H1 (cell line): ENCODE measurements around the gene SGCD. TPM values are rescaled to one million over a fixed set of nuclear protein-coding genes. Genes with fewer than 3 reads are reported as not detected.

ENCODE experiments used
- CTCF ChIA-PET: fragments of 300-600 bp; sonication (Branson Sonifier 250); formaldehyde crosslinking; loops from one replicate; lab custom pipeline; 2021; ENCODE audit not compliant: partially characterized antibody; lab: Charles Lee
- POLR2A ChIA-PET: fragments of 300-600 bp; sonication (Branson Sonifier 250); formaldehyde crosslinking; loops from one replicate; lab custom pipeline; 2021; ENCODE audit warnings: inconsistent platforms; ENCODE audit not compliant: partially characterized antibody; lab: Charles Lee
- DNase-seq, 2 experiments: peaks; one replicate each; pipeline versions ENCODE4 v3.0.0 to v3.0.0-alpha.2; 2010 to 2022; ENCODE audit warnings: low spot score in 2 of 2, low read depth in 1 of 2, mixed read lengths in 1 of 2
- FAIRE-seq: peaks from 2 replicates; lab custom pipeline; 2011; peaks lifted over from hg19 to GRCh38; lab: Jason Lieb, UNC
- H2AFZ ChIP-seq: 2 replicates; pipeline ENCODE4 v1.8.1; 2012; ENCODE audit warnings: low read length, inconsistent platforms
- H2AK5ac ChIP-seq: 2 replicates; pipeline ENCODE4 v1.6.1; 2013; ENCODE audit warnings: low read depth, low read length
- H2BK120ac ChIP-seq: replicated peaks from 2 replicates; pipeline ENCODE3; 2013; ENCODE audit warnings: low read depth, low read length, inconsistent platforms
- H2BK12ac ChIP-seq: 2 replicates; pipeline ENCODE4 v1.6.1; 2013; ENCODE audit warnings: low read depth, low read length
- H2BK15ac ChIP-seq: 2 replicates; pipeline ENCODE4 v1.6.1; 2013; ENCODE audit warnings: low read length
- H2BK20ac ChIP-seq: 2 replicates; pipeline ENCODE4 v1.6.1; 2013; ENCODE audit warnings: low read length
- H2BK5ac ChIP-seq: 2 replicates; pipeline ENCODE4 v1.6.1; 2013; ENCODE audit warnings: low read depth, low read length
- H3K14ac ChIP-seq: 2 replicates; pipeline ENCODE4 v1.6.1; 2013; ENCODE audit warnings: inconsistent platforms; ENCODE audit not compliant: insufficient read length
- H3K18ac ChIP-seq: 2 replicates; pipeline ENCODE4 v1.6.1; 2013; ENCODE audit warnings: low read length; ENCODE audit errors: extremely low read depth
- H3K23ac ChIP-seq: 2 replicates; pipeline ENCODE4 v1.6.1; 2013; ENCODE audit warnings: inconsistent platforms; ENCODE audit not compliant: insufficient read length
- H3K23me2 ChIP-seq: 2 replicates; pipeline ENCODE4 v1.6.1; 2013; ENCODE audit warnings: low read depth, low read length
- H3K27ac ChIP-seq: 2 replicates; pipeline ENCODE4 v1.6.1; 2011; ENCODE audit warnings: low read depth, low read length, inconsistent platforms
- H3K27me3 ChIP-seq, 4 experiments: replicated peaks in 1 of 4; 1 replicate in 1 of 4; 2 replicates in 3 of 4; pipeline versions ENCODE4 v1.6.1 to v1.8.1; 2011 to 2013; ENCODE audit warnings: low read length in 3 of 4, mild to moderate bottlenecking in 3 of 4, inconsistent platforms in 2 of 4, mixed read lengths in 2 of 4, moderate library complexity in 1 of 4; ENCODE audit not compliant: control insufficient read depth in 3 of 4, insufficient read depth in 3 of 4; ENCODE audit errors: extremely low read depth in 1 of 4
- H3K36me3 ChIP-seq, 4 experiments: 2 replicates each; pipeline versions ENCODE4 v1.6.1 to v1.8.1; 2011 to 2013; ENCODE audit warnings: mild to moderate bottlenecking in 4 of 4, low read length in 3 of 4, moderate library complexity in 2 of 4, control low read depth in 1 of 4, inconsistent platforms in 1 of 4; ENCODE audit not compliant: insufficient read depth in 4 of 4, control insufficient read depth in 2 of 4
- H3K4ac ChIP-seq: replicated peaks from 2 replicates; pipeline ENCODE3; 2013; ENCODE audit warnings: low read length, low read depth, mixed read lengths, inconsistent platforms; ENCODE audit not compliant: insufficient read length
- H3K4me1 ChIP-seq, 4 experiments: replicated peaks in 1 of 4; 1 replicate in 1 of 4; 2 replicates in 3 of 4; pipeline versions ENCODE4 v1.6.1 to v1.8.1; 2011 to 2013; ENCODE audit warnings: low read length in 3 of 4, inconsistent platforms in 2 of 4, mixed read lengths in 1 of 4; ENCODE audit not compliant: insufficient read depth in 4 of 4, control insufficient read depth in 3 of 4
- H3K4me2 ChIP-seq, 2 experiments: 2 replicates each; pipeline versions ENCODE4 v1.6.1 to v1.8.1; 2011 to 2013; ENCODE audit warnings: low read depth in 2 of 2, low read length in 2 of 2, control low read depth in 1 of 2, inconsistent platforms in 1 of 2, mild to moderate bottlenecking in 1 of 2; ENCODE audit not compliant: insufficient read depth in 1 of 2
- H3K4me3 ChIP-seq, 4 experiments: fragments of 200-600, 300-600 bp in 1 of 4; sonication (generic), shearing (Covaris generic), sonication (Bioruptor Twin) in 1 of 4; 2 replicates each; pipeline versions ENCODE4 v1.5.1 to v1.8.1; 2011 to 2016; ENCODE audit warnings: low read length in 4 of 4, low read depth in 3 of 4, control low read depth in 2 of 4, inconsistent platforms in 2 of 4, mild to moderate bottlenecking in 2 of 4, mixed read lengths in 1 of 4, moderate library complexity in 1 of 4; ENCODE audit not compliant: insufficient read depth in 2 of 4; ENCODE audit errors: extremely low read depth in 1 of 4
- H3K56ac ChIP-seq: replicated peaks from 2 replicates; pipeline ENCODE3; 2013; ENCODE audit warnings: low read depth, mild to moderate bottlenecking, mixed read lengths, low read length, inconsistent platforms; ENCODE audit not compliant: insufficient read length
- H3K79me1 ChIP-seq: 2 replicates; pipeline ENCODE4 v1.6.1; 2013; ENCODE audit warnings: low read depth, low read length, control low read depth
- H3K79me2 ChIP-seq, 2 experiments: 2 replicates each; pipeline versions ENCODE4 v1.6.1 to v1.8.1; 2012 to 2013; ENCODE audit warnings: low read length in 2 of 2, mild to moderate bottlenecking in 2 of 2, inconsistent platforms in 1 of 2; ENCODE audit not compliant: insufficient read depth in 2 of 2, control insufficient read depth in 1 of 2
- H3K9ac ChIP-seq, 4 experiments: replicated peaks in 1 of 4; 1 replicate in 1 of 4; 2 replicates in 3 of 4; pipeline versions ENCODE4 v1.6.1 to v1.8.1; 2011 to 2013; ENCODE audit warnings: low read depth in 3 of 4, low read length in 3 of 4, control low read depth in 2 of 4, mild to moderate bottlenecking in 2 of 4, moderate library complexity in 2 of 4, inconsistent platforms in 1 of 4; ENCODE audit errors: extremely low read depth in 1 of 4
- H3K9me3 ChIP-seq, 2 experiments: 2 replicates each; pipeline versions ENCODE4 v1.6.1 to v1.8.1; 2012 to 2013; ENCODE audit warnings: mild to moderate bottlenecking in 2 of 2, moderate library complexity in 2 of 2, control low read depth in 1 of 2, inconsistent platforms in 1 of 2, low read depth in 1 of 2, low read length in 1 of 2, mixed read lengths in 1 of 2; ENCODE audit not compliant: insufficient read depth in 2 of 2
- H4K20me1 ChIP-seq, 2 experiments: replicated peaks in 1 of 2; 2 replicates each; pipeline versions ENCODE3 to v1.8.1; 2011 to 2013; ENCODE audit warnings: inconsistent platforms in 2 of 2, low read length in 2 of 2, mild to moderate bottlenecking in 1 of 2; ENCODE audit not compliant: insufficient read depth in 2 of 2, control insufficient read depth in 1 of 2
- H4K5ac ChIP-seq: 2 replicates; pipeline ENCODE4 v1.6.1; 2013; ENCODE audit warnings: low read length, low read depth, mixed read lengths, inconsistent platforms; ENCODE audit not compliant: insufficient read length
- H4K8ac ChIP-seq: 2 replicates; pipeline ENCODE4 v1.8.0; 2013; ENCODE audit warnings: mild to moderate bottlenecking, moderate library complexity, low read length, inconsistent platforms; ENCODE audit not compliant: insufficient read depth; ENCODE audit errors: extremely low read depth
- H4K91ac ChIP-seq: replicated peaks from 2 replicates; pipeline ENCODE3; 2013; ENCODE audit warnings: low read length, mixed read lengths, inconsistent platforms; ENCODE audit not compliant: insufficient read length
- GTF2F1 ChIP-seq: IDR thresholded peaks from 2 replicates; pipeline ENCODE4 v1.6.1; 2012; ENCODE audit warnings: low read depth, low read length, improper control_type of control experiment, borderline replicate concordance
- HDAC6 ChIP-seq: IDR thresholded peaks from one replicate; pipeline ENCODE4 v1.7.1; 2012; ENCODE audit warnings: low read depth, mild to moderate bottlenecking, inconsistent platforms, low read length, moderate library complexity
- RBBP5 ChIP-seq: IDR thresholded peaks from 2 replicates; pipeline ENCODE4 v1.7.1; 2012; ENCODE audit warnings: low read depth, mild to moderate bottlenecking, inconsistent platforms, low read length, moderate library complexity, borderline replicate concordance
- RFX5 ChIP-seq: IDR thresholded peaks from 2 replicates; pipeline ENCODE4 v1.6.1; 2011; ENCODE audit warnings: low read depth, low read length, improper control_type of control experiment, borderline replicate concordance
- RXRA ChIP-seq: IDR thresholded peaks from 2 replicates; pipeline ENCODE4 v1.6.1; 2011; ENCODE audit warnings: low read depth, mild to moderate bottlenecking, low read length, moderate library complexity; ENCODE audit not compliant: insufficient read depth
- SP4 ChIP-seq: IDR thresholded peaks from 2 replicates; pipeline ENCODE4 v1.6.1; 2012; ENCODE audit warnings: low read length, inconsistent platforms
- TAF1 ChIP-seq: IDR thresholded peaks from 2 replicates; pipeline ENCODE4 v1.6.1; 2011; ENCODE audit warnings: mild to moderate bottlenecking, low read depth, low read length
- TAF7 ChIP-seq: optimal IDR thresholded peaks from 2 replicates; pipeline ENCODE3; 2011; ENCODE audit warnings: low read depth, mild to moderate bottlenecking, inconsistent platforms, low read length, moderate library complexity, borderline replicate concordance
- ZNF274 ChIP-seq: IDR thresholded peaks from 2 replicates; pipeline ENCODE4 v1.7.0; 2012; ENCODE audit warnings: low read length, borderline replicate concordance; ENCODE audit errors: extremely low read depth
- WGBS, 2 experiments: shearing (Covaris generic) in 1 of 2; methylation state at CpG; one replicate each; pipeline versions ENCODE4 v1.1.6 to v1.1.7; 2013 to 2015; ENCODE audit warnings: low lambda C conversion rate in 2 of 2, mixed read lengths in 2 of 2, inconsistent platforms in 1 of 2, low coverage in 1 of 2, missing lambda C conversion rate in 1 of 2; ENCODE audit not compliant: insufficient replicate concordance in 2 of 2, insufficient coverage in 1 of 2, insufficient read length in 1 of 2; ENCODE audit errors: extremely low coverage in 1 of 2, missing lambda C conversion rate in 1 of 2; 5-methylcytosine and 5-hydroxymethylcytosine counted together
- polyA plus RNA-seq, 7 experiments: library from polyadenylated mRNA; depleted of rRNA in 3 of 7; stranded (reverse) in 5 of 7; unstranded in 2 of 7; fragments of >200 nt in 5 of 7; fragments of 200-250 nt in 2 of 7; gene quantifications; 1 replicate in 5 of 7; 2 replicates in 1 of 7; 4 replicates in 1 of 7; pipeline versions ENCODE4 v1.2.1 to v1.2.3, GENCODE V29; 2011 to 2013; ENCODE audit warnings: missing spikeins in 2 of 7, mixed read lengths in 2 of 7
- total RNA-seq: library from RNA; stranded (reverse); fragmentation: NEBNext Ultra II Directional; extraction: Animal tissue kit (Norgen Biotek cat#: 25700); gene quantifications from 2 replicates; pipeline ENCODE4 v1.2.1, GENCODE V29; 2021
- TF ChIP-seq, protein P1 (sequence below): IDR thresholded peaks from 2 replicates; pipeline ENCODE4 v1.6.1; 2012; ENCODE audit warnings: inconsistent platforms

Gene SGCD
- total and polyA plus RNA-seq, 2 of the 8 experiments (the other 6 are each of a cell fraction or from before 2014, with no cell fraction given): 0.04 to 0.08 TPM

DNA sequence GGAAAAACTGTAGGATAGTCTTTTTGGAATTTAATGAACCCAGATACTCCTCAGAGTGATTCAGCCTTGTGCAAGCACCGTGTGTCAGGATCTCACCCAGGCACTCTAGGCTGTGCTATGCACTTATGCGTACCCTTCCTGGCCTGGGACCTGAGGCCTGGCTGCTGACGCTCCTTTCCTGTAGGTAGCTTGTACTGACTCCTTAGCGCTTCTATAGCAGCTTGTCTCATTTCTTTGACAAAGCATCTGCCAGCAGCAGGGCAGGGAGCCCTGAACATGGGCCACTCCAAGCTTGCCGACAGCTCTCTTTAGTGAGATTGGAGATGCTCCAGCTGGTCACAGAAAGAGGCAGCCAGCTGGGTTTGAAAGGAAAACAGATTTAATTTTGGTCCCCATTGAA lies 147.3 kb downstream of the SGCD start:
- FAIRE-seq (no peak), DNase-seq (no peak)
- Histone ChIP-seq H3K4ac (no peak overlapping the region), H3K56ac (no peak overlapping the region), H3K14ac (no peak overlapping the region), H3K23me2 (no peaks in the 10 kb centered on the region), H3K9me3 (no peaks in the 10 kb centered on the region), H3K9ac (no peak overlapping the region), H2BK5ac (no peak overlapping the region), H2BK120ac (no peak overlapping the region), H2AFZ (no peak overlapping the region), H3K36me3 (no peaks in the 10 kb centered on the region), H4K5ac (no peak overlapping the region), H2BK15ac (no peak overlapping the region), H3K4me1 (peaks cover 0 to 3% (median 0%) of the 10 kb centered on the region in 4 experiments; a peak in 1 of 7 replicates), H3K23ac (no peak overlapping the region), H3K4me2 (no peak overlapping the region), H4K91ac (no peak overlapping the region), H4K8ac (no peak overlapping the region), H3K27me3 (no peaks in the 10 kb centered on the region), H3K4me3 (no peak overlapping the region), H2BK12ac (no peak overlapping the region), H3K79me1 (no peaks in the 10 kb centered on the region), H3K18ac (no peak overlapping the region), H2BK20ac (no peak overlapping the region), H2AK5ac (no peak overlapping the region), H3K27ac (no peak overlapping the region), H4K20me1 (no peaks in the 10 kb centered on the region), H3K79me2 (no peaks in the 10 kb centered on the region)
- CTCF ChIA-PET: interaction anchor here (1.2 kb wide), 2 partner anchors 22 to 531 kb away, joined by 3 to 4 read pairs; no protein-coding TSS in a partner anchor
- POLR2A ChIA-PET: no interaction called here
- TF ChIP-seq RFX5: no peak
- TF ChIP-seq RXRA: no peak
- TF ChIP-seq, protein P1, sequence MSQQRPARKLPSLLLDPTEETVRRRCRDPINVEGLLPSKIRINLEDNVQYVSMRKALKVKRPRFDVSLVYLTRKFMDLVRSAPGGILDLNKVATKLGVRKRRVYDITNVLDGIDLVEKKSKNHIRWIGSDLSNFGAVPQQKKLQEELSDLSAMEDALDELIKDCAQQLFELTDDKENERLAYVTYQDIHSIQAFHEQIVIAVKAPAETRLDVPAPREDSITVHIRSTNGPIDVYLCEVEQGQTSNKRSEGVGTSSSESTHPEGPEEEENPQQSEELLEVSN: no peak
- no peak for TF ChIP-seq ZNF274
- no peak for TF ChIP-seq RBBP5
- TF ChIP-seq TAF1: no peak
- TF ChIP-seq GTF2F1: no peak
- no peak for TF ChIP-seq HDAC6
- no peak for TF ChIP-seq TAF7
- TF ChIP-seq SP4: no peak
- 83% methylated on average over 5 of the region's 5 CpGs; no CpG with 5 or more reads in 1 of the 2 experiments for WGBS, 2 experiments
